CD8-positive, alpha-beta memory T cell (primary cell): Measurements from ENCODE around the gene FCHSD1. TPM values are rescaled to one million over a fixed set of nuclear protein-coding genes. Genes with fewer than 3 reads are reported as not detected.

Source experiments
- CTCF ChIA-PET: fragments of 350-600 bp; sonication (Branson Sonifier 250); formaldehyde crosslinking; loops from one replicate; lab custom pipeline; 2021; ENCODE audit warnings: antibody characterized with exemption; lab: Charles Lee
- POLR2A ChIA-PET: fragments of 350-600 bp; sonication (Branson Sonifier 250); formaldehyde crosslinking; loops from one replicate; lab custom pipeline; 2021; ENCODE audit warnings: antibody characterized with exemption; lab: Charles Lee
- DNase-seq, 5 donors: peaks; one replicate each; pipeline versions ENCODE4 v3.0.0 to v3.0.0-alpha.2; 2020 to 2022; ENCODE audit warnings: mixed read lengths in 1 of 5
- H3K27ac ChIP-seq: one replicate; pipeline ENCODE4 v1.7.0; 2013; ENCODE audit warnings: low read depth, mild to moderate bottlenecking, low read length, moderate library complexity
- H3K27me3 ChIP-seq: 2 replicates; pipeline ENCODE4 v1.7.0; 2013; ENCODE audit warnings: low read length, mild to moderate bottlenecking; ENCODE audit not compliant: insufficient read depth, poor library complexity, severe bottlenecking
- H3K36me3 ChIP-seq: 2 replicates; pipeline ENCODE4 v1.7.0; 2013; ENCODE audit warnings: mild to moderate bottlenecking, low read length, moderate library complexity; ENCODE audit not compliant: insufficient read depth
- H3K4me1 ChIP-seq: 2 replicates; pipeline ENCODE4 v1.7.0; 2013; ENCODE audit warnings: mild to moderate bottlenecking, low read length, moderate library complexity; ENCODE audit not compliant: insufficient read depth
- H3K4me3 ChIP-seq: 2 replicates; pipeline ENCODE4 v1.7.0; 2013; ENCODE audit warnings: mild to moderate bottlenecking, low read length
- H3K9me3 ChIP-seq: 2 replicates; pipeline ENCODE4 v1.7.0; 2013; ENCODE audit warnings: mild to moderate bottlenecking, low read length
- H3K27ac Mint-ChIP-seq, 8 donors: one replicate each; pipeline ENCODE4 v1.8.0; 2020 to 2021; ENCODE audit warnings: mixed read lengths in 8 of 8, mild to moderate bottlenecking in 6 of 8, inconsistent platforms in 3 of 8, moderate library complexity in 3 of 8
- H3K27me3 Mint-ChIP-seq, 2 donors: one replicate each; pipeline ENCODE4 v1.8.0; 2020 to 2021; ENCODE audit warnings: mixed read lengths in 2 of 2, mild to moderate bottlenecking in 1 of 2, moderate library complexity in 1 of 2
- H3K36me3 Mint-ChIP-seq, 3 donors: one replicate each; pipeline ENCODE4 v1.8.0; 2020 to 2021; ENCODE audit warnings: mixed read lengths in 3 of 3, inconsistent platforms in 1 of 3, mild to moderate bottlenecking in 1 of 3
- H3K4me1 Mint-ChIP-seq, 3 donors: one replicate each; pipeline ENCODE4 v1.8.0; 2020 to 2021; ENCODE audit warnings: mixed read lengths in 3 of 3, inconsistent platforms in 1 of 3, mild to moderate bottlenecking in 1 of 3
- H3K4me3 Mint-ChIP-seq, 7 donors: one replicate each; pipeline ENCODE4 v1.8.0; 2020 to 2021; ENCODE audit warnings: mixed read lengths in 7 of 7, mild to moderate bottlenecking in 6 of 7, moderate library complexity in 4 of 7, inconsistent platforms in 2 of 7
- H3K9me3 Mint-ChIP-seq, 5 donors: one replicate each; pipeline ENCODE4 v1.8.0; 2020 to 2022; ENCODE audit warnings: mixed read lengths in 5 of 5, mild to moderate bottlenecking in 3 of 5, moderate library complexity in 2 of 5, inconsistent platforms in 1 of 5
- polyA plus RNA-seq: library from polyadenylated mRNA; unstranded; fragments of 300-500 nt; fragmentation: Illumina TruSeq; gene quantifications from one replicate; pipeline ENCODE4 v1.2.3, GENCODE V29; 2021
- total RNA-seq, 2 experiments: library from RNA; stranded (reverse); gene quantifications; one replicate each; pipeline ENCODE4 v1.2.3, GENCODE V29; 2021

FCHSD1 gene
- total and polyA plus RNA-seq, 3 experiments from 2014 or later = 14.6 to 33.7 (median 31.1) TPM

DNA sequence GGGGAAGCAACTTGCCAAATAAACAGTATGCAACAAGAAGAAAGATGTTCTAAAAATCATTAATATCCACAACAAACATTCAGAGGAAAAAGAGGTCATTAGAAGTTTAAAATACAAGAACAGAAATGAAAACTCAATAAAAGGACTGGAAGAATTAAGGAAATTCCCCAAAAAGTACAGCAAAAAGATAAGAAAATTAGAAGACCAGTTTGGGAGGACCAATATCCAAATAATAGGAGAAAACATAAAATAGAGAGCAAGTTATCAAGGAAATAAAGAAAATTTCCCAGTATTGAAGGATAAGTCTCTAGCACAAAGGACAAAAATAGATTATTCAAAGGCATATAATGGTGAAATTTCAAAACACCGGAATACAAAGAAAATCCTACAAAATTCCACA, 54.4 kb downstream of the FCHSD1 start:
- Mint-ChIP-seq H3K36me3 (peaks cover 0 to 32% (median 1%) of the 10 kb centered on the region in 3 donors), H3K9me3 (peaks cover 0 to 4% (median 0%) of the 10 kb centered on the region in 5 donors), H3K4me3 (peak overlapping the region in 5 of 7 donors; percentile 43 to 58 (median 49)), H3K27me3 (no peaks in the 10 kb centered on the region), H3K4me1 (peaks cover 73 to 86% (median 83%) of the 10 kb centered on the region in 3 donors), H3K27ac (peak overlapping the region; percentile 52 to 96 (median 86))
- no peaks in the 10 kb centered on the region for H3K36me3 ChIP-seq
- POLR2A ChIA-PET = no interaction called here
- H3K4me3 ChIP-seq = no peak overlapping the region
- no peak for DNase-seq
- no peaks in the 10 kb centered on the region for H3K9me3 ChIP-seq
- CTCF ChIA-PET = interaction anchor here (2.8 to 14.7 kb wide), 2 partner anchors 20 to 33 kb away, joined by 8 to 175 read pairs; partner anchors contain the start of gene DIAPH1
- H3K27ac ChIP-seq = no peak overlapping the region
- H3K27me3 ChIP-seq = no peaks in the 10 kb centered on the region
- peaks cover 65% of the 10 kb centered on the region for H3K4me1 ChIP-seq

DNA sequence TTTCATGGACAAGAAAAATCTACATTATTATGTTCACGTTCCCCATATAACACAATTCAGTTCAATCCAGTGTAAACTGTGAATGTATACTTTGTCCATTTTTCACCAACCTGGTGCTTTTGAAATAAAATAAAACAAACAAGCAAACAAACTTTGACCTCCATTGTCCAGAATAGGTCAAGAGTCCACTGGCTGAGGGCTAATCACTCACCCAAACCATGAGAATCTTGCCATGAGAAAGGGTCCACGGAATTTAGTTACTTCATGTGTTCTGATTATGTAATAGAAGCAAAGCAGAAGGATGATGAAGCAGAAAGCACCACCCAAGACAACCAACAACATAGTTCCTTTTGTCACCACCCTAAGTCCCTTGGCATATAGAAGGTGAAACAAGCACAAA, 61.1 kb downstream of the FCHSD1 start:
- H3K4me1 ChIP-seq = peaks cover 20% of the 10 kb centered on the region
- H3K4me3 ChIP-seq = no peak overlapping the region
- no peaks in the 10 kb centered on the region for H3K27me3 ChIP-seq
- H3K36me3 ChIP-seq = peaks cover 18% of the 10 kb centered on the region
- no peaks in the 10 kb centered on the region for H3K9me3 ChIP-seq
- Mint-ChIP-seq H3K4me3 (no peak overlapping the region), H3K9me3 (no peaks in the 10 kb centered on the region), H3K4me1 (peaks cover 48 to 70% (median 70%) of the 10 kb centered on the region in 3 donors), H3K27ac (peak overlapping the region in 4 of 8 donors; percentile 27 to 72 (median 57)), H3K27me3 (no peaks in the 10 kb centered on the region), H3K36me3 (peaks cover 0 to 63% (median 2%) of the 10 kb centered on the region in 3 donors)
- ChIA-PET POLR2A (no interaction called here), CTCF (interaction anchor here (1.1 to 8.3 kb wide), 4 partner anchors 12 to 46 kb away, joined by 3 to 318 read pairs (median 25); partner anchors contain the start of genes DIAPH1, HDAC3 and RELL2)
- no peak overlapping the region for H3K27ac ChIP-seq
- no peak for DNase-seq

Other genes with a start within 250 kb of the FCHSD1 start
- under 1 TPM in 1 of 2 experiments, not detected in 1; 0.09 TPM for gene PCDHGA9, start 248.6 kb downstream of the FCHSD1 start, total RNA-seq
- not detected for gene PCDHGA9, start 248.6 kb downstream of the FCHSD1 start, polyA plus RNA-seq
- under 1 TPM; 0.11 to 0.13 TPM for gene PCDHGB6, start 243.4 kb downstream of the FCHSD1 start, total RNA-seq
- gene PCDHGB6, start 243.4 kb downstream of the FCHSD1 start, polyA plus RNA-seq = 0.25 TPM
- gene PCDHGA10, start 238.4 kb downstream of the FCHSD1 start, total RNA-seq = under 1 TPM; 0.16 to 0.20 TPM
- gene PCDHGA10, start 238.4 kb downstream of the FCHSD1 start, polyA plus RNA-seq = 0.07 TPM
- gene PCDHGB7, start 233.7 kb downstream of the FCHSD1 start, total RNA-seq = under 1 TPM in 1 of 2 experiments, not detected in 1; 0.11 TPM
- not detected for gene PCDHGB7, start 233.7 kb downstream of the FCHSD1 start, polyA plus RNA-seq
- under 1 TPM in 1 of 2 experiments, not detected in 1; 0.13 TPM for gene PCDHGA11, start 230.4 kb downstream of the FCHSD1 start, total RNA-seq
- gene PCDHGA11, start 230.4 kb downstream of the FCHSD1 start, polyA plus RNA-seq = 0.09 TPM
- under 1 TPM in 1 of 2 experiments, not detected in 1; 0.09 TPM for gene PCDHGA12, start 220.9 kb downstream of the FCHSD1 start, total RNA-seq
- not detected for gene PCDHGA12, start 220.9 kb downstream of the FCHSD1 start, polyA plus RNA-seq
- under 1 TPM; 0.11 to 0.15 TPM for gene PCDHGC3, start 175.5 kb downstream of the FCHSD1 start, total RNA-seq
- not detected for gene PCDHGC3, start 175.5 kb downstream of the FCHSD1 start, polyA plus RNA-seq
- gene PCDHGC4, start 166.4 kb downstream of the FCHSD1 start, total RNA-seq = not detected
- gene PCDHGC4, start 166.4 kb downstream of the FCHSD1 start, polyA plus RNA-seq = not detected
- gene PCDHGC5, start 162.3 kb downstream of the FCHSD1 start, total RNA-seq = not detected
- gene PCDHGC5, start 162.3 kb downstream of the FCHSD1 start, polyA plus RNA-seq = not detected
- 100 to 1,000 TPM; 212 to 217 TPM for gene DIAPH1, start 32.4 kb downstream of the FCHSD1 start, total RNA-seq
- gene DIAPH1, start 32.4 kb downstream of the FCHSD1 start, polyA plus RNA-seq = 151 TPM
- gene HDAC3, start 14.6 kb downstream of the FCHSD1 start, total RNA-seq = 10 to 100 TPM; 74.8 to 78.6 TPM
- gene HDAC3, start 14.6 kb downstream of the FCHSD1 start, polyA plus RNA-seq = 92.8 TPM
- 10 to 100 TPM; 24.8 to 26.2 TPM for gene RELL2, start 14.4 kb downstream of the FCHSD1 start, total RNA-seq
- 3.7 TPM for gene RELL2, start 14.4 kb downstream of the FCHSD1 start, polyA plus RNA-seq
- 1 to 10 TPM; 6.9 to 7.9 TPM for gene ARAP3, start 30.8 kb upstream of the FCHSD1 start, total RNA-seq
- 0.20 TPM for gene ARAP3, start 30.8 kb upstream of the FCHSD1 start, polyA plus RNA-seq
- gene PCDH1, start 227.0 kb upstream of the FCHSD1 start, total RNA-seq = not detected
- 0.54 TPM for gene PCDH1, start 227.0 kb upstream of the FCHSD1 start, polyA plus RNA-seq